VCaP (cell line): ENCODE measurements around the gene DIS3L2.

Experiments
- H3K27ac ChIP-seq: fragments of 450-650 bp; 2 replicates; pipeline ENCODE4 v1.5.1; 2017
- TF ChIP-seq, protein P1 (sequence below): fragments of 450-650 bp; conservative IDR thresholded peaks from 2 replicates; pipeline ENCODE4 v1.5.1; 2017; ENCODE audit warnings: mild to moderate bottlenecking, moderate library complexity

DIS3L2 gene

DNA sequence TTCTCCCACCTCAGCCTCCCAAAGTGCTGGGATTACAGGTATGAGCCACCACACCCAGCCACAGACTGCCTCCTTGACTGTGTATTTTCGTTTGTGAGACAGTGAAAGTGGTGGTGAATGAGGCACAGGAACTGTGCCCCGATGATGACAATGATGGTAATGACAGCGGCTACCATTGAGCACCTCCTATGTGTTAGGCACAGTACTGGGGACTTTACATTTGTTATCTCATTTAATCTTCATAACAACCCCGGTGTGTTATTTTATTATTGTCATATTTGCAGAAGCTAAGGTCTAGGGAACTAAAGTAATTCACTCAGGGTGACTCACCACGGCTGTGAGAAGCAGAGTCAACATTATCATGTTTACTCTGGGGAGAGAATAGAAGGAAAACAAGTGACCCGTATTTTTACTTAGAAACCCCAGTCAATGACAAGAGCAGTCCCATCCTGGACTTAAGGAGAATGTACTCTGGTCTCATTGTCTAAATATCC lies 339.4 kb downstream of the DIS3L2 start:
- no peak overlapping the region for H3K27ac ChIP-seq
- TF ChIP-seq, protein P1, sequence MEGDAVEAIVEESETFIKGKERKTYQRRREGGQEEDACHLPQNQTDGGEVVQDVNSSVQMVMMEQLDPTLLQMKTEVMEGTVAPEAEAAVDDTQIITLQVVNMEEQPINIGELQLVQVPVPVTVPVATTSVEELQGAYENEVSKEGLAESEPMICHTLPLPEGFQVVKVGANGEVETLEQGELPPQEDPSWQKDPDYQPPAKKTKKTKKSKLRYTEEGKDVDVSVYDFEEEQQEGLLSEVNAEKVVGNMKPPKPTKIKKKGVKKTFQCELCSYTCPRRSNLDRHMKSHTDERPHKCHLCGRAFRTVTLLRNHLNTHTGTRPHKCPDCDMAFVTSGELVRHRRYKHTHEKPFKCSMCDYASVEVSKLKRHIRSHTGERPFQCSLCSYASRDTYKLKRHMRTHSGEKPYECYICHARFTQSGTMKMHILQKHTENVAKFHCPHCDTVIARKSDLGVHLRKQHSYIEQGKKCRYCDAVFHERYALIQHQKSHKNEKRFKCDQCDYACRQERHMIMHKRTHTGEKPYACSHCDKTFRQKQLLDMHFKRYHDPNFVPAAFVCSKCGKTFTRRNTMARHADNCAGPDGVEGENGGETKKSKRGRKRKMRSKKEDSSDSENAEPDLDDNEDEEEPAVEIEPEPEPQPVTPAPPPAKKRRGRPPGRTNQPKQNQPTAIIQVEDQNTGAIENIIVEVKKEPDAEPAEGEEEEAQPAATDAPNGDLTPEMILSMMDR = no peak

DNA sequence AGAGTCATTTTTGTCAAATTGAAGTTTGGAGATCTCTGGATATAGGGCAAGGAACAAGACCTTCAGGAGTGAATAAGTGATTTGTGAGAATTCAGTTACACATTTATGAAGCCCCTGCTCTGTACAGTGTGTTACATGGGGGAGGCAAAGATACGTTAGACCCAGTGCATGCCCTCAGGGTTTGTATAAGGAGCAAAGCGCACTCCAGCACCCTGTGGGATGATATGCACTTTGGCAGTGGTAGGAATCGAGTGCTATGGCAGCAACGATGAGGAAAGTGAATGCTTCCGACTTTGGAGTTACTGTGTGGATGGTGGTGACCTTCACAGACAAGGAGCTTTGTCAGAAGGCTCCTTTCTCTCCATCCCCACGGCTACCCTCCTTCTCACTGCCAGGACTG lies 342.7 kb downstream of the DIS3L2 start:
- no peak overlapping the region for H3K27ac ChIP-seq
- TF ChIP-seq, protein P1 = no peak

DNA sequence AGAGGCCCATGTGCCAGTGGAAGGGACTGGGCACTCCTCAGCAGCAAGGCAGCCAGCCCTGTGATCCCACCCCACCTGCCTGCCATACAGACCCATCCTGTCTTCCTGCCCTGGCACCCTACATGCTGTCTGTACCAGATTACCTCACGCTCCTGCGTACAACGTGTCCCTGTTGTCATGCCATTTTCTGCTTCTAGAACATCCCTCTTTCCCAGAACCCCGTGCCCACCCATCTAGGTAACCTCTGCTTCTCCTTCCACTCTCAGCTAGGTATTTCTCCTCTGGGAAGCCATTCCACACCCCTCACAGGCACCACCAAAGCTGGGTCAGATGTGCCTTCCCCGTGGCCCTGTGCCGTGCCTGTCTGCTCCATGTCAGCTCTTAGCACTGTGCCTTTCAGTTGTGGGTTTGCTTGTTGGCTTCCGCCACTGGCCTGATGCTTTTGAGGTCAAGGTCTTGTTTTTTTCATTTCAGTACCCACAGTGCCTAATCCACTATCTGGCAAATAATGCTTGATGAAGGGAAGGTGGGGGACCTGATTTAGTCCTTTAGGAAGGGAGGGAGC lies 345.3 kb downstream of the DIS3L2 start:
- TF ChIP-seq, protein P1 = no peak
- H3K27ac ChIP-seq = no peak overlapping the region

DNA sequence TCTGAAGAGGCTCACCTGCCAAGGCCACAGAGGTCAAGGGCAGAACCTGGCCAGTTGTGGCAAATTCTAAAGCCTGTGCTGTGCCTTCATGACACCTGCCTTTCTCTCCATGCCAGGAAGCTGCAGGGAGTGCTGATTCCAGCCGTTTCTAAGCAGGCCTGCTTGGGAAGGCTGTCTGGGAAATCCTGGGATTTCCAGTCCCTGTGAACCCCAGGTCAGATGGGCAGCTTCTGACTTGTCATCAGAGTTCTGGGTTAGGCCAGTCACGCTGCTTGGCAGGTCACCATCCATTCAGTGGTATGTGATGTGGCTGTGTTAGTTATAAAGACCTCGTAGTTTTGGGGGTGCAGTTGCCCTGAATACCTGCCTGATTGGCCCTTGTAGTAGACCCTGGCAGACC lies 346.3 kb downstream of the DIS3L2 start:
- no peak overlapping the region for H3K27ac ChIP-seq
- TF ChIP-seq, protein P1 = no peak

DNA sequence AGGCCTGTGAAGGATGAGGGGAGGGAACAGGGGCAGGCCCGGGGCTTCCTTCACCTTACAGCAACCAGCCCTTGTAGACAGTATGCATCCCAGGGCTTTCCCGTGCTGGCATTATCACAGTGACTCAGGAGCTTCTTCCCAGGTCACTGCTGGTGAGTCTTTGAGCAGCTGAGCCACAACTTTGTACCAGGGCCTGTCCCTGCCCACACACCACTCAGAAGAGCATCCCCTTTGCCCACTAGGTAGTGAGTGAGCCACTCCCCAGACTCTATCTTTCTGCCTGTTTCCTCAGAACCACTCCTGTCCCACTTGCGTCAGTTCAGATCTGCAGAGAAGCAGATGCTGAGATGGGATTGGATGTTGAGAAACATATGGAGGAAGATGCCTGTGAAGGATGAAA lies 347.5 kb downstream of the DIS3L2 start:
- TF ChIP-seq, protein P1 = no peak
- no peak overlapping the region for H3K27ac ChIP-seq

DNA sequence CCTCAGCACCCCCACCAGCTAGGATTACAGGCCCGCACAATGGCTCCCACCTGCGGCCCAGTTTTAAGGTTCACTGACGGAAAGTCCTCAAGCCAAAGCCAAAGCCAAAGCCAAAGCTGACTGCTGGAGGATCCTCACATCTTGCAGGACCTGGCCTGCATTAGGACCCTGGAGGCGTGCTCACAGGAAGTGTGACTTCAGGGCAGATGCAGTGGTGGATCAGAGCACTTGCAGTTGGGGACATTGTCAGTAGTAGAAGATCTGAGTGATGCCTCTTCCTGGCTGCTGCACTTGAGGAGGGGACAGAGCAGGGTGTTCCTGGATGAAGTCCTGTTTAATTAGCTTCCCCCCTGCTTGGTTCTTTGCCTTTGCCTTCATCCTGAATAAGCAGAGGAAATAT lies 348.1 kb downstream of the DIS3L2 start:
- H3K27ac ChIP-seq = no peak overlapping the region
- TF ChIP-seq, protein P1 = no peak

DNA sequence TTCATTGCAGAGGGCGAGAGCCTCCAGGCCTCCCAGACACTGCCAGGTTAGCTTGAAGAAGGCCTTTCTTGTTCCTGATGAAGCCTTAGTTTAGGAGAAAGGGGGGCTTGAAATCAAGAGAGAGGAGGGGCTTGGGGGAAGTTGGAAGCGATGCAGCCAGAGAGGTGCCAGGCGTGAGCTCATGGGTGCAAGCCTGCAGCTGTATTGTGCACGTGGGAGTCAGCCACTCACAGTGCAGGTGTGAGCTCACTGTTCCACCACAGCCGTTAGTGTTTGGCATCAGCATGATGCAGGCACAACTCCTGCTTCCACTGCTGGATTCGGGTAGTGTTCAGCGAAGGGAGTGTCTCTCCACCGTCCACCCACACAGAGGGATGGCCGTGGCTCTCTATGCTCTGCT lies 348.6 kb downstream of the DIS3L2 start:
- TF ChIP-seq, protein P1 = no peak
- no peak overlapping the region for H3K27ac ChIP-seq
